SIG-M5 (cell line): Measurements from ENCODE around the gene CNKSR3.

Source experiments
- DNase-seq: peaks from one replicate; lab custom pipeline; 2025; lab: John Stamatoyannopoulos, UW

The CNKSR3 gene

GRCh38 chr6:154412106-154412820 lies 98.2 kb downstream of the CNKSR3 start:
- no peak for DNase-seq

- no peak for DNase-seq
Observed at GRCh38 chr6:154411076-154411475, 99.4 kb downstream of the CNKSR3 start.

GRCh38 chr6:154410619-154411072 lies 99.8 kb downstream of the CNKSR3 start:
- DNase-seq = no peak

DNA sequence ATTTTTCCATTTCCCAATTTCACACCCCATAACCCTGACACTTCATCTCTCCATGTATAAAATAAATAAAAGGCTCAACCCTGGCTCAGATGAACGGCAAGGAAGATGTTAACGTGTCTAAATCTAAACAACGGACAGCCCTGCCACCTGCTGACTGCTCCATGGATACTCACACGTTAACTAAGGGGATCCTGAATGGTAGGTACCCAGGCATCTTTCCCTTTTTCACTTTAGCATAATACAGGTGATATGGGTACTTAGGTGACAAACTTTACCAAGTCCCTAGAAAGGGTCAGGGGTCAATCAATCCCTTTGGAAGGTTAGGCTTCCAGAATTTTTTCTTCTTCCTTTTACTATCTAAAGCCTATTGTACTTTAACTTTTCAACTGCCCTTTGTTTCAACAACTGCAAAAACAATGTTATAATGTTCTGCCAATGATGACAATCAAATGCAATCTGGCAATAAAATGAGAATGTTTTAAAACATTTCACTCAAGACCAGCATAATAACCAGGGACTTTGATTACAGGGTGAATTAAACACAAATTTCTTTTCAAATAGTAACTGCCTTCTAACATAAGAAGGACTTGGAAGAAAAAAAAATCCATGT lies 101.5 kb downstream of the CNKSR3 start:
- no peak for DNase-seq

- DNase-seq = no peak
Observed at GRCh38 chr6:154407440-154407839, 103.0 kb downstream of the CNKSR3 start.

DNA sequence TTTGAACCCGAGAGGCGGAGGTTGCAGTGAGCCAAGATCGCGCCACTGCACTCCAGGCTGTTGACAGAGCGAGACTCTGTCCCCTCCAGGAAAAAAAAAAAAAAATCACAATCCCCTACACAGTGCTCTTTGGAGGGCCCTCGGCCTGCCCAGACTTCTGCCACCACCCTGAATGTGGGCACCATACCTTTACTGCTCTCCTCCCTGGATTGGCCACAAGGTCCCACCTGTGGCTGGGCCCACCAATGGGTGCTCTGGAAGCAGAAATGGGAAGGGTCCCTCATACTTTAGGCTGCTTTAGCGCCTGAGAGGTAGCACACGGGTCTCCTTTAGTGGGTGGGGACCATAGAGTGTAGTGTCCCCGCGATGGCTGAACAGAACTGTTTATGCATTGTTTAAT lies 103.6 kb downstream of the CNKSR3 start:
- no peak for DNase-seq

DNA sequence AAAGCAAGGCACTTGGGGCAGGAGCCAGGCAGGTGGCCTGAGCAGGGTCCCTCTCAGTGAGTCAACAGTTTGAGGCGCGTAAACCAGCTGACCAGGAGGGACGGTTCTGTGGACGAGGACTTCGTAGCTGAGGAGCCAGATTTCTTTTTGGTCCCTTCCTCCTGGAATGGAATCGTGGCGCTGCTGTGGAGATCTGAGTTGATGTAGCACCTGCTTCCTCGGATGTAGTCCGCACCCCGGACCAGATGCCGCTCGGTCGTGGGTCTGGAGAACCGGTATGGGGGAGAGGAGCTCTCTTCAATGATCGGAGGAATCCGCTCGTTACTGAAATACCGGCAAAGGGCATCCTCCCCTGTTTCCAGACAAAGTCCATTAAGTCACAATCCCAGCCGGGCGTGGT lies 104.2 kb downstream of the CNKSR3 start:
- no peak for DNase-seq

DNA sequence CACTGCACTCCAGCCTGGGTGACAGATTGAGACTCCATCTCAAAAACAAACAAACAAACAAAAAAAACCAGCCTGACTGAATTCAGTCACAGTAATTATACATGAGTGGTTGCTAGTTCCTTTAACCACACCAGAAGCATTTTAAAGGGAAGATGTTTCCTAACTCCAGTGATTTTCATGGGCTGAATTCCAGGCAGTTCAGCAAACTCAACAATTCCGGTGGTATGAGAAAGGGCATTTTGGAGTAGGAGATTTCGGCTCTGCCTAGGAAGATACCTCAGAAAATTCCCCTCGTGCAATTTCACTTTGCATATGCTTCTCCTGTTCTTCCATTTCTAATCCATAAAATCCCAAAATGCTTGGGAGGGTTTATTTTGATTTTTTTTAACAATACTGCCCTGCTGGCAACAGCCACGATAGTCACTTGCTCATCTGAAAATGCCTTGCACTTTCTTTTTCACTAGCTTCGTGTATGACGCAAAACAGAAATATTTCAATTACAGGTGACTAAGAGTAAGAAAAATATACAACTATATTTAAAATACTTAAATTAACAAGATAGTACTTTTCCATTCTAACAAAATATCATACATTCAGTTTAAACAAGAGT lies 105.6 kb downstream of the CNKSR3 start:
- DNase-seq = no peak

DNA sequence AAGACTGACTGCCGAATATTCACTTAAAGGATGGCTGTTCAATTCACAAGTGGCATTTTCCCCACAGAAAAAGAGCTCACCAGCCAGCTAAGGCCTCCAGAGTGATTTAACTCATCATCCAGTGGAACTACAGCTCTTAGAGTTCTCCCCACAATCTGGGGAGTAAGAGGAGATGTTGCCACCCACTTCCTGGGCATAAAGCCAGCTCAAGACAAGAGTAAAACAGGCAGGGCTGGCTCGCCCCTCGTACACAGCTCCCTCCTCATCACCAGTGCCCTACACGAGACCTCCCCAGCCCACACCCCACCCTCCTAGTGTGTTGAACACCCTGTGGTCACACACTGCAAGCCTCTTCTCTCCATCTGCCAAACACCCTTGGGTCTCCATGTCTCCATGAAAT lies 106.7 kb downstream of the CNKSR3 start:
- DNase-seq = no peak

DNA sequence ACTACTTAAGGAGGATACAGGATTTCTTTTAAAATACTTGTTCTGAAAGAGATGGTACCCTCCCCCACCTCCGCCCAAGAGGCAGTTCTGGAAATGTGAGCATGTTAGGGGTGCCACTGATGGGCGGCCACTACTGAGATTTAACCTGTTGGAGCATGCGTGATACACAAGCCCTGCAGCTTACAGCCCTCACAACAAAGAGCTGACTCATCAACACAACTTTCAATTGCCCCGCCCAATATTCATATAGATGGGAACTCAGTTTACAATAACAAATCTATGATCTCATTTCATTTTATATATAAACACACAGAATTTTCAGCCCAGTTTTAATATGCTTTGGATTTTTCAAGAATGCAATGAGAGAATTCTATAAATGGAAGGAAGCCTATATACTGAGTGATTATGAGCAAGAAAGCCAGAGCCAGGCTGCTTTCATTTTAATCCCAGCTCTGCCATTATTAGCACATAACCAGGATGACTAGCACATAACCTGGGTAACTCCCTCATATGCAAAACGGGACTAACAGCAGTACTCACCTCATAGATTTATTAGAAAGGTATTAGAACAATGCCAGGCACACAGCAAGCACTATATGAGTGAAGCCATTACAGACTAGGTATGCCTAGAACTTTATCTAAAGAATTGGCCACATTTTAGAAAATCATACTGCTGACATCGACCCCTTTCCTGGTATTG lies 108.3 kb downstream of the CNKSR3 start:
- no peak for DNase-seq

GRCh38 chr6:154399097-154399496 lies 111.4 kb downstream of the CNKSR3 start:
- DNase-seq = no peak

- DNase-seq = no peak
Observed at GRCh38 chr6:154397491-154398195, 112.8 kb downstream of the CNKSR3 start.

DNA sequence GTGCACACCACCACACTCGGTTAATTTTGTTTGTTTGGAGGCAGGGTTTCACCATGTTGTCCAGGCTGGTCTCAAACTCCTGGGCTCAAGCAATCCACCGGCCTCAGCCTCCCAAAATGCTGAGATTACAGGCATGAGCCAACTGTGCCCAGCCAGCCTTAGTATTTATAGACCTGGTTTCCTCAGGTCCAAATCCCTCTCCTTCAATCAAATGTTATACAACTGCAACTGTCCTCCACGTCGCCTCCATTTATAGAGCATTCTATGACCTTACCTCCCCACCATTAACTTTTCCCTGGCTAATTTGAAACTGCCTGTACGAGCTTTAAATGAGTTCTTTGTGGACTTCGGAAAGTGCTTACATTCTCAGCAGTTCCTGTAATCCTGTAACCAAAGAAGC lies 114.6 kb downstream of the CNKSR3 start:
- no peak for DNase-seq

GRCh38 chr6:154395316-154395715 lies 115.2 kb downstream of the CNKSR3 start:
- no peak for DNase-seq

GRCh38 chr6:154394571-154394970 lies 115.9 kb downstream of the CNKSR3 start:
- no peak for DNase-seq

GRCh38 chr6:154390034-154390433 lies 120.5 kb downstream of the CNKSR3 start:
- no peak for DNase-seq

GRCh38 chr6:154388803-154389202 lies 121.7 kb downstream of the CNKSR3 start:
- DNase-seq = no peak

- DNase-seq = no peak
Observed at GRCh38 chr6:154386848-154387717, 123.4 kb downstream of the CNKSR3 start.

DNA sequence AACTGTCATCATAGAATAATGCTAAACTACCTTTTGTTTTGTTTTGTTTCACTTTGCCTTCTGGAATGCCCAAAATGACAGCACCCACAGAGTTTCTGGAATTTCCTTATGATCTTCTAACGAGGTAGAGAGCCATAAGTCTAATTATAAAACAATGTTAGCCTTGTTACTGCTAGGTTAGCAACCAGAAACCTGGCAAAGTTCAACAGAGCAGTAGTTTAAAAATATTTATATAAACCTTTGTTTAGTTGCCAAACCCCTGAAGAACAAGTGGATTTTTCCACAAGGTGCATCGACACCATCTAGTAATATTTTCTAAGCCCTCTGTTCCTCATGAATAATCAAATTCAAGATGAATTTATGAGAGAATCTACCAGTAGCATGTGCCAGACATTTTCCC lies 126.3 kb downstream of the CNKSR3 start:
- DNase-seq = no peak

- DNase-seq = no peak
Observed at GRCh38 chr6:154383273-154383672, 127.2 kb downstream of the CNKSR3 start.

GRCh38 chr6:154382740-154383139 lies 127.7 kb downstream of the CNKSR3 start:
- DNase-seq = no peak
